Measurements from ENCODE around the gene CAMK1D. TPM values are rescaled to one million over a fixed set of nuclear protein-coding genes. Genes with fewer than 3 reads are reported as not detected.

Gene CAMK1D
- total and polyA plus RNA-seq, 2 of the 8 experiments (the other 6 are each of a cell fraction or from before 2014, with no cell fraction given), result 3.5 to 10.6 TPM

DNA sequence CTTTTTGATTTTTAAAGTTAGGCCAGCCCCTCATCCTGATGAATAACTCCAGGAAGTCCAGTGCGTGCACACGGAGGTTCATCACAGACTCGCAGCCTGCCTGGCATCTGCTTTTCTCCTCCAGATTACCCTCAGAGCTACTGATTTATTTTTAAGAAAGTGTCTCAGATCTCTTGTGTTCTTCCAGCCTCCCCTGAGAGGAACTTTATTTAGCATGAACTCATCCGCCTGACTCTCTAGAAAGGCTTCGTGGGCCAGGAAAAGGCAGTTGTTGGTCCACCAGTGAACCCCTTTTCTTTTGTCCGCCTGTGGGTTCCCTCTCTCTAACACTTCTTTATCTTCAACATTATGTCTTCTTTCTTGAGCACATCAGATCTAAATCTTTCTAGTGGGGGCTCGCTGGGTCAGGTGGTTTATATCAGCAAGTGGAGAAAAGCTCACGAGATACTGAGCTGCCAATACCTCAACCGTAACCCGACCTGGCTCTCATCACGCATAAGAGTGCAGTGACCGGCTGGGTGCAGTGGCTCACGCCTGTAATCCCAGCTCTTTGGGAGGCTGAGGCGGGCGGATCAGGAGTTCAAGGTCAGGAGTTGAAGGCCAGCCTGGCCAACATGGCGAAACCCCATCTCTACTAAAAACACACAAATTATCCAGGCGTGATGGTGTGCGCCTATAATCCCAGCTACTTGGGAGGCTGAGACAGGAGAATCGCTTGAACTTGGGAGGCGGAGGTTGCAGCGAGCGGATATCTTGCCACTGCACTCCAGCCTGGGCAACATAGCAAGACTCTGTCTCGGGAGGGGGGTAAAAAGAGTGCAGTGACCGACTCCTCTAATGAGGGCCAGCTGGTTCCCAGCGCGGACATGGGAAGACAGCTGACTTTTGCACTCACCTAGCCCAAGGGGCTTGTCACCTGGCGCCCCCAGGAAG is 489.9 kb downstream of the CAMK1D start (continued):
- TF ChIP-seq, protein P1, sequence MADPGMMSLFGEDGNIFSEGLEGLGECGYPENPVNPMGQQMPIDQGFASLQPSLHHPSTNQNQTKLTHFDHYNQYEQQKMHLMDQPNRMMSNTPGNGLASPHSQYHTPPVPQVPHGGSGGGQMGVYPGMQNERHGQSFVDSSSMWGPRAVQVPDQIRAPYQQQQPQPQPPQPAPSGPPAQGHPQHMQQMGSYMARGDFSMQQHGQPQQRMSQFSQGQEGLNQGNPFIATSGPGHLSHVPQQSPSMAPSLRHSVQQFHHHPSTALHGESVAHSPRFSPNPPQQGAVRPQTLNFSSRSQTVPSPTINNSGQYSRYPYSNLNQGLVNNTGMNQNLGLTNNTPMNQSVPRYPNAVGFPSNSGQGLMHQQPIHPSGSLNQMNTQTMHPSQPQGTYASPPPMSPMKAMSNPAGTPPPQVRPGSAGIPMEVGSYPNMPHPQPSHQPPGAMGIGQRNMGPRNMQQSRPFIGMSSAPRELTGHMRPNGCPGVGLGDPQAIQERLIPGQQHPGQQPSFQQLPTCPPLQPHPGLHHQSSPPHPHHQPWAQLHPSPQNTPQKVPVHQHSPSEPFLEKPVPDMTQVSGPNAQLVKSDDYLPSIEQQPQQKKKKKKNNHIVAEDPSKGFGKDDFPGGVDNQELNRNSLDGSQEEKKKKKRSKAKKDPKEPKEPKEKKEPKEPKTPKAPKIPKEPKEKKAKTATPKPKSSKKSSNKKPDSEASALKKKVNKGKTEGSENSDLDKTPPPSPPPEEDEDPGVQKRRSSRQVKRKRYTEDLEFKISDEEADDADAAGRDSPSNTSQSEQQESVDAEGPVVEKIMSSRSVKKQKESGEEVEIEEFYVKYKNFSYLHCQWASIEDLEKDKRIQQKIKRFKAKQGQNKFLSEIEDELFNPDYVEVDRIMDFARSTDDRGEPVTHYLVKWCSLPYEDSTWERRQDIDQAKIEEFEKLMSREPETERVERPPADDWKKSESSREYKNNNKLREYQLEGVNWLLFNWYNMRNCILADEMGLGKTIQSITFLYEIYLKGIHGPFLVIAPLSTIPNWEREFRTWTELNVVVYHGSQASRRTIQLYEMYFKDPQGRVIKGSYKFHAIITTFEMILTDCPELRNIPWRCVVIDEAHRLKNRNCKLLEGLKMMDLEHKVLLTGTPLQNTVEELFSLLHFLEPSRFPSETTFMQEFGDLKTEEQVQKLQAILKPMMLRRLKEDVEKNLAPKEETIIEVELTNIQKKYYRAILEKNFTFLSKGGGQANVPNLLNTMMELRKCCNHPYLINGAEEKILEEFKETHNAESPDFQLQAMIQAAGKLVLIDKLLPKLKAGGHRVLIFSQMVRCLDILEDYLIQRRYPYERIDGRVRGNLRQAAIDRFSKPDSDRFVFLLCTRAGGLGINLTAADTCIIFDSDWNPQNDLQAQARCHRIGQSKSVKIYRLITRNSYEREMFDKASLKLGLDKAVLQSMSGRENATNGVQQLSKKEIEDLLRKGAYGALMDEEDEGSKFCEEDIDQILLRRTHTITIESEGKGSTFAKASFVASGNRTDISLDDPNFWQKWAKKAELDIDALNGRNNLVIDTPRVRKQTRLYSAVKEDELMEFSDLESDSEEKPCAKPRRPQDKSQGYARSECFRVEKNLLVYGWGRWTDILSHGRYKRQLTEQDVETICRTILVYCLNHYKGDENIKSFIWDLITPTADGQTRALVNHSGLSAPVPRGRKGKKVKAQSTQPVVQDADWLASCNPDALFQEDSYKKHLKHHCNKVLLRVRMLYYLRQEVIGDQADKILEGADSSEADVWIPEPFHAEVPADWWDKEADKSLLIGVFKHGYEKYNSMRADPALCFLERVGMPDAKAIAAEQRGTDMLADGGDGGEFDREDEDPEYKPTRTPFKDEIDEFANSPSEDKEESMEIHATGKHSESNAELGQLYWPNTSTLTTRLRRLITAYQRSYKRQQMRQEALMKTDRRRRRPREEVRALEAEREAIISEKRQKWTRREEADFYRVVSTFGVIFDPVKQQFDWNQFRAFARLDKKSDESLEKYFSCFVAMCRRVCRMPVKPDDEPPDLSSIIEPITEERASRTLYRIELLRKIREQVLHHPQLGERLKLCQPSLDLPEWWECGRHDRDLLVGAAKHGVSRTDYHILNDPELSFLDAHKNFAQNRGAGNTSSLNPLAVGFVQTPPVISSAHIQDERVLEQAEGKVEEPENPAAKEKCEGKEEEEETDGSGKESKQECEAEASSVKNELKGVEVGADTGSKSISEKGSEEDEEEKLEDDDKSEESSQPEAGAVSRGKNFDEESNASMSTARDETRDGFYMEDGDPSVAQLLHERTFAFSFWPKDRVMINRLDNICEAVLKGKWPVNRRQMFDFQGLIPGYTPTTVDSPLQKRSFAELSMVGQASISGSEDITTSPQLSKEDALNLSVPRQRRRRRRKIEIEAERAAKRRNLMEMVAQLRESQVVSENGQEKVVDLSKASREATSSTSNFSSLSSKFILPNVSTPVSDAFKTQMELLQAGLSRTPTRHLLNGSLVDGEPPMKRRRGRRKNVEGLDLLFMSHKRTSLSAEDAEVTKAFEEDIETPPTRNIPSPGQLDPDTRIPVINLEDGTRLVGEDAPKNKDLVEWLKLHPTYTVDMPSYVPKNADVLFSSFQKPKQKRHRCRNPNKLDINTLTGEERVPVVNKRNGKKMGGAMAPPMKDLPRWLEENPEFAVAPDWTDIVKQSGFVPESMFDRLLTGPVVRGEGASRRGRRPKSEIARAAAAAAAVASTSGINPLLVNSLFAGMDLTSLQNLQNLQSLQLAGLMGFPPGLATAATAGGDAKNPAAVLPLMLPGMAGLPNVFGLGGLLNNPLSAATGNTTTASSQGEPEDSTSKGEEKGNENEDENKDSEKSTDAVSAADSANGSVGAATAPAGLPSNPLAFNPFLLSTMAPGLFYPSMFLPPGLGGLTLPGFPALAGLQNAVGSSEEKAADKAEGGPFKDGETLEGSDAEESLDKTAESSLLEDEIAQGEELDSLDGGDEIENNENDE (IDR thresholded peaks at IDR 0.05; ENCODE audit: insufficient replicate concordance, low read length), result no peak

Data from H1 (cell line).